ENCODE data around the gene SLC4A4. TPM values are rescaled to one million over a fixed set of nuclear protein-coding genes. Genes with fewer than 3 reads are reported as not detected.
A peak's percentile ranks its signal among the peaks of the same experiment; 100 is the strongest.

SLC4A4 gene
- total RNA-seq, 2 donors from 2014 or later, result 21.7 to 27.3 TPM

- TF ChIP-seq CTCF (IDR thresholded peaks at IDR 0.05), result no peak
- H3K27ac ChIP-seq, result no peak overlapping the region
Observed at GRCh38 chr4:71540749-71541269, 202.0 kb downstream of the SLC4A4 start.

GRCh38 chr4:71541541-71541940, 202.7 kb downstream of the SLC4A4 start:
- Histone ChIP-seq H3K9me3 (no peaks in the 10 kb centered on the region), H3K36me3 (no peaks in the 10 kb centered on the region), H3K27me3 (no peaks in the 10 kb centered on the region), H3K27ac (no peak overlapping the region), H3K4me3 (no peak overlapping the region), H3K4me1 (no peaks in the 10 kb centered on the region)
- no peak for TF ChIP-seq CTCF (IDR thresholded peaks at IDR 0.05)
- DNase-seq (ENCODE audit: low spot score), result no peak

More at GRCh38 chr4:71540749-71541269, 202.0 kb downstream of the SLC4A4 start:
- DNase-seq (ENCODE audit: low spot score), result no peak
- Histone ChIP-seq H3K36me3 (no peaks in the 10 kb centered on the region), H3K27me3 (no peaks in the 10 kb centered on the region), H3K4me1 (no peaks in the 10 kb centered on the region), H3K9me3 (no peaks in the 10 kb centered on the region), H3K4me3 (no peak overlapping the region)

GRCh38 chr4:71545168-71545567, 206.3 kb downstream of the SLC4A4 start:
- Histone ChIP-seq H3K9me3 (no peaks in the 10 kb centered on the region), H3K4me3 (no peak overlapping the region), H3K27me3 (no peaks in the 10 kb centered on the region), H3K4me1 (no peaks in the 10 kb centered on the region), H3K27ac (no peak overlapping the region), H3K36me3 (no peaks in the 10 kb centered on the region)
- no peak for TF ChIP-seq CTCF (IDR thresholded peaks at IDR 0.05)
- no peak for DNase-seq (ENCODE audit: low spot score)

- Histone ChIP-seq H3K36me3 (no peaks in the 10 kb centered on the region), H3K4me1 (no peaks in the 10 kb centered on the region), H3K27ac (no peak overlapping the region), H3K4me3 (no peak overlapping the region), H3K27me3 (no peaks in the 10 kb centered on the region), H3K9me3 (no peaks in the 10 kb centered on the region)
- no peak for DNase-seq (ENCODE audit: low spot score)
- no peak for TF ChIP-seq CTCF (IDR thresholded peaks at IDR 0.05)
Observed at GRCh38 chr4:71549516-71550160, 210.8 kb downstream of the SLC4A4 start.

- peak in 1 of 2 donors; percentile 30 for TF ChIP-seq CTCF (IDR thresholded peaks at IDR 0.05)
- Histone ChIP-seq H3K36me3 (no peaks in the 10 kb centered on the region), H3K27ac (no peak overlapping the region), H3K4me3 (no peak overlapping the region), H3K4me1 (no peaks in the 10 kb centered on the region), H3K27me3 (no peaks in the 10 kb centered on the region), H3K9me3 (no peaks in the 10 kb centered on the region)
- no peak for DNase-seq (ENCODE audit: low spot score)
Observed at GRCh38 chr4:71550220-71551165, 211.7 kb downstream of the SLC4A4 start.
